PC-9 (cell line): Measurements from ENCODE around the gene TCEA2.

ENCODE experiments used
- EZH2 ChIP-seq: fragments of 200-600 bp; sonication (generic); IDR thresholded peaks from 2 replicates; pipeline ENCODE4 v1.8.0; 2017; ENCODE audit warnings: antibody characterized with exemption, low read depth
- TF ChIP-seq, protein P1 (sequence below): fragments of 200-600 bp; sonication (generic); conservative IDR thresholded peaks from 2 replicates; pipeline ENCODE4 v1.6.1; 2017; ENCODE audit warnings: mixed run types, antibody characterized with exemption, mild to moderate bottlenecking, moderate library complexity

DNA sequence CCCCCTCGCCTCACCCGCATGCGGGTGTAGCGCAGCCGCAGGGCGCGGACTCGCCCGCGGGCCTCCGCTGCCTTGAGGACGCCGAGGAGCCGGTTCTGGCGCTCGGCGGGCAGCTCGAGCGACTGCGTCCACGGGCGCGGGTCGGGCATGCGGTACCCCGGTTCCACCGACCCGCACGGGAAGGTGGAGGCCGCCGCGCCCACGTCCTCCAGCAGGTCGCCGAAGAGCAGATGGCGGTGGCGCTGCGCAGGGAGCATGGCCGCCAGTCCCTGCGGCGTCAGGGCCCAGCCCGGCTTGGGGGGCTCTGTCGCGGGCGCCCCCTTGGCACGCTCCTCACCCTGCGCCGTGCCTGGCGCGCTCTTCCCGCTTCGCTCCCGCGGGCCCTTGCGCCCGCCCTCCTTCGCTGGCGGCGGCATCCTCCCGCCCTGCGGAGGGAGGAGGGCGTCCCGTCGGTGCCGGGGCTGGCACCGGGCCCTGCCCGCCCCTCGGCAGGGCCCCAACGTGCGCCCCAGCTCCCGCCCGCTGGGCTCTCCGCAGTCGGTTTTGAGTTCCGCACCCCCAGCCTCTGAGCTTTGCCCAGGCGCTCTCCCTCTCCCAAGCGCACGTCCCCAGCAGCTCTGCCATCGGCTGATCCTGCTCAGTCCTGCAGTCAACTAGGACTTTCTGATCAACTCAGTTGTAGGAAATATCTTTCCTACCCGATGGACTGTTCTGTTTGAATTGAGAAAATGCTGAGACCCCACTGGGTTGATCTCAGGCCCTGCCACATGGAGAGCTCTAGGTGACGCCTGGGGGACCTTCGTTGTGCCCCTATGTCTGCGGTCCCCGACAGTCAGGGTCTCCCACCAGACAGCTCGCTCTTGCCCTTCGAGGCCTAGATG lies 21.0 kb downstream of the TCEA2 start, which contains the start of gene LKAAEAR1:
- TF ChIP-seq, protein P1, sequence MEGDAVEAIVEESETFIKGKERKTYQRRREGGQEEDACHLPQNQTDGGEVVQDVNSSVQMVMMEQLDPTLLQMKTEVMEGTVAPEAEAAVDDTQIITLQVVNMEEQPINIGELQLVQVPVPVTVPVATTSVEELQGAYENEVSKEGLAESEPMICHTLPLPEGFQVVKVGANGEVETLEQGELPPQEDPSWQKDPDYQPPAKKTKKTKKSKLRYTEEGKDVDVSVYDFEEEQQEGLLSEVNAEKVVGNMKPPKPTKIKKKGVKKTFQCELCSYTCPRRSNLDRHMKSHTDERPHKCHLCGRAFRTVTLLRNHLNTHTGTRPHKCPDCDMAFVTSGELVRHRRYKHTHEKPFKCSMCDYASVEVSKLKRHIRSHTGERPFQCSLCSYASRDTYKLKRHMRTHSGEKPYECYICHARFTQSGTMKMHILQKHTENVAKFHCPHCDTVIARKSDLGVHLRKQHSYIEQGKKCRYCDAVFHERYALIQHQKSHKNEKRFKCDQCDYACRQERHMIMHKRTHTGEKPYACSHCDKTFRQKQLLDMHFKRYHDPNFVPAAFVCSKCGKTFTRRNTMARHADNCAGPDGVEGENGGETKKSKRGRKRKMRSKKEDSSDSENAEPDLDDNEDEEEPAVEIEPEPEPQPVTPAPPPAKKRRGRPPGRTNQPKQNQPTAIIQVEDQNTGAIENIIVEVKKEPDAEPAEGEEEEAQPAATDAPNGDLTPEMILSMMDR = no peak
- no peak for TF ChIP-seq EZH2
